ENCODE data around the gene ZMYND15.

The ZMYND15 gene

DNA sequence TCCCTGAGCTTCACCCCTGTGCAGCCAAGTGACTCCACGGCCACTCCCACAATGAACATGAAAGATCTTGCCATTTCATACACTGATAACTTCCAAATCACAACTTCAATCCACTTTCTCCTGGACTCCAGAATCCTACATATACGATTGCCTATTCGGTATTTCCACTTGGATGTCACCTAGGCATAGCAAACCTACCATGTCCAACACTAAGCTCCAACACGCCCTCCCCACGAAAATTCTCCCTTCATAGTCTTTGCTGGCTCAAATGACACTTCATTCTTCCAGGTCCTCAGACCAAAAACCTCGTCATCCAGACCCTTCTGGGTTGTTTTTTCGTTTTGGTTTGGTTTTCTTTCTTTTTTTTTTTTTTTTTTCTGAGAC lies 51.1 kb downstream of the ZMYND15 start:
- Histone ChIP-seq H3K4me3 (replicated peaks; ENCODE audit: insufficient read depth, low read length) (peak overlapping the region; percentile 42), H3K27me3 (ENCODE audit: insufficient read depth, poor library complexity, severe bottlenecking) (peaks cover 8% of the 10 kb centered on the region), H3K27ac (replicated peaks) (no peak overlapping the region)
- TF ChIP-seq, protein P1, sequence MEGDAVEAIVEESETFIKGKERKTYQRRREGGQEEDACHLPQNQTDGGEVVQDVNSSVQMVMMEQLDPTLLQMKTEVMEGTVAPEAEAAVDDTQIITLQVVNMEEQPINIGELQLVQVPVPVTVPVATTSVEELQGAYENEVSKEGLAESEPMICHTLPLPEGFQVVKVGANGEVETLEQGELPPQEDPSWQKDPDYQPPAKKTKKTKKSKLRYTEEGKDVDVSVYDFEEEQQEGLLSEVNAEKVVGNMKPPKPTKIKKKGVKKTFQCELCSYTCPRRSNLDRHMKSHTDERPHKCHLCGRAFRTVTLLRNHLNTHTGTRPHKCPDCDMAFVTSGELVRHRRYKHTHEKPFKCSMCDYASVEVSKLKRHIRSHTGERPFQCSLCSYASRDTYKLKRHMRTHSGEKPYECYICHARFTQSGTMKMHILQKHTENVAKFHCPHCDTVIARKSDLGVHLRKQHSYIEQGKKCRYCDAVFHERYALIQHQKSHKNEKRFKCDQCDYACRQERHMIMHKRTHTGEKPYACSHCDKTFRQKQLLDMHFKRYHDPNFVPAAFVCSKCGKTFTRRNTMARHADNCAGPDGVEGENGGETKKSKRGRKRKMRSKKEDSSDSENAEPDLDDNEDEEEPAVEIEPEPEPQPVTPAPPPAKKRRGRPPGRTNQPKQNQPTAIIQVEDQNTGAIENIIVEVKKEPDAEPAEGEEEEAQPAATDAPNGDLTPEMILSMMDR (IDR thresholded peaks at IDR 0.05; ENCODE audit: insufficient read depth, low read length) = no peak
- TF ChIP-seq POLR2AphosphoS5 (IDR thresholded peaks at IDR 0.05; ENCODE audit: low read depth) (no peak), SPI1 (IDR thresholded peaks at IDR 0.05; ENCODE audit: borderline replicate concordance, low read depth) (no peak), GABPA (IDR thresholded peaks at IDR 0.05; ENCODE audit: low read depth) (no peak)
- TF ChIP-seq, protein P2, sequence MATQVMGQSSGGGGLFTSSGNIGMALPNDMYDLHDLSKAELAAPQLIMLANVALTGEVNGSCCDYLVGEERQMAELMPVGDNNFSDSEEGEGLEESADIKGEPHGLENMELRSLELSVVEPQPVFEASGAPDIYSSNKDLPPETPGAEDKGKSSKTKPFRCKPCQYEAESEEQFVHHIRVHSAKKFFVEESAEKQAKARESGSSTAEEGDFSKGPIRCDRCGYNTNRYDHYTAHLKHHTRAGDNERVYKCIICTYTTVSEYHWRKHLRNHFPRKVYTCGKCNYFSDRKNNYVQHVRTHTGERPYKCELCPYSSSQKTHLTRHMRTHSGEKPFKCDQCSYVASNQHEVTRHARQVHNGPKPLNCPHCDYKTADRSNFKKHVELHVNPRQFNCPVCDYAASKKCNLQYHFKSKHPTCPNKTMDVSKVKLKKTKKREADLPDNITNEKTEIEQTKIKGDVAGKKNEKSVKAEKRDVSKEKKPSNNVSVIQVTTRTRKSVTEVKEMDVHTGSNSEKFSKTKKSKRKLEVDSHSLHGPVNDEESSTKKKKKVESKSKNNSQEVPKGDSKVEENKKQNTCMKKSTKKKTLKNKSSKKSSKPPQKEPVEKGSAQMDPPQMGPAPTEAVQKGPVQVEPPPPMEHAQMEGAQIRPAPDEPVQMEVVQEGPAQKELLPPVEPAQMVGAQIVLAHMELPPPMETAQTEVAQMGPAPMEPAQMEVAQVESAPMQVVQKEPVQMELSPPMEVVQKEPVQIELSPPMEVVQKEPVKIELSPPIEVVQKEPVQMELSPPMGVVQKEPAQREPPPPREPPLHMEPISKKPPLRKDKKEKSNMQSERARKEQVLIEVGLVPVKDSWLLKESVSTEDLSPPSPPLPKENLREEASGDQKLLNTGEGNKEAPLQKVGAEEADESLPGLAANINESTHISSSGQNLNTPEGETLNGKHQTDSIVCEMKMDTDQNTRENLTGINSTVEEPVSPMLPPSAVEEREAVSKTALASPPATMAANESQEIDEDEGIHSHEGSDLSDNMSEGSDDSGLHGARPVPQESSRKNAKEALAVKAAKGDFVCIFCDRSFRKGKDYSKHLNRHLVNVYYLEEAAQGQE (IDR thresholded peaks at IDR 0.05; ENCODE audit: insufficient replicate concordance, low read depth) = no peak
- DNase-seq (ENCODE audit: low read depth in 1 of 2, low spot score in 1 of 2) = no peak

DNA sequence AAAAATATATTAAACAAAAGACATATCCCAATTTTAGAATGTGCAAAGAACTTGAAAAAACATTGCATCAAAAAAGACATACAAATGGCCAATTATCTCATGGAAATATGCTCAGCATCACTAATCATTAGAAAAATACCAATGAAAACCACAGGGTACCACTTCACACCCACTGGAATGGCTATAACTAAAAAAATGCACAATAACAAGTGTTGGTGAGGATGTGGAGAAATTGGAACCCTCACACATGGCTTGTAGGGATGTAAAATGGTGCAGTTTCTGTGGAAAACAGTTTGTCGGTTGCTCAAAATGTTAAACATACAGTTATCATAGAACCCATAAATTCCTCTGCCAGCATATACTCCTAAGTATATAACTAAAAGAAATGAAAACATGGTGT lies 55.5 kb downstream of the ZMYND15 start:
- no peaks in the 10 kb centered on the region for H3K27me3 ChIP-seq (ENCODE audit: insufficient read depth, poor library complexity, severe bottlenecking)
- TF ChIP-seq, protein P1 (IDR thresholded peaks at IDR 0.05; ENCODE audit: insufficient read depth, low read length) = no peak
- no peak for TF ChIP-seq POLR2AphosphoS5 (IDR thresholded peaks at IDR 0.05; ENCODE audit: low read depth)
- TF ChIP-seq SPI1 (IDR thresholded peaks at IDR 0.05; ENCODE audit: borderline replicate concordance, low read depth) = no peak
- no peak for TF ChIP-seq GABPA (IDR thresholded peaks at IDR 0.05; ENCODE audit: low read depth)
- TF ChIP-seq, protein P2 (IDR thresholded peaks at IDR 0.05; ENCODE audit: insufficient replicate concordance, low read depth) = no peak
- no peak overlapping the region; the same call in 1 of the 2 replicates for H3K27ac ChIP-seq (replicated peaks)
- H3K4me3 ChIP-seq (replicated peaks; ENCODE audit: insufficient read depth, low read length) = no peak overlapping the region
- DNase-seq (ENCODE audit: low read depth in 1 of 2, low spot score in 1 of 2) = no peak
